Measurements from ENCODE around the gene ANAPC4.

- TF ChIP-seq, protein P1, sequence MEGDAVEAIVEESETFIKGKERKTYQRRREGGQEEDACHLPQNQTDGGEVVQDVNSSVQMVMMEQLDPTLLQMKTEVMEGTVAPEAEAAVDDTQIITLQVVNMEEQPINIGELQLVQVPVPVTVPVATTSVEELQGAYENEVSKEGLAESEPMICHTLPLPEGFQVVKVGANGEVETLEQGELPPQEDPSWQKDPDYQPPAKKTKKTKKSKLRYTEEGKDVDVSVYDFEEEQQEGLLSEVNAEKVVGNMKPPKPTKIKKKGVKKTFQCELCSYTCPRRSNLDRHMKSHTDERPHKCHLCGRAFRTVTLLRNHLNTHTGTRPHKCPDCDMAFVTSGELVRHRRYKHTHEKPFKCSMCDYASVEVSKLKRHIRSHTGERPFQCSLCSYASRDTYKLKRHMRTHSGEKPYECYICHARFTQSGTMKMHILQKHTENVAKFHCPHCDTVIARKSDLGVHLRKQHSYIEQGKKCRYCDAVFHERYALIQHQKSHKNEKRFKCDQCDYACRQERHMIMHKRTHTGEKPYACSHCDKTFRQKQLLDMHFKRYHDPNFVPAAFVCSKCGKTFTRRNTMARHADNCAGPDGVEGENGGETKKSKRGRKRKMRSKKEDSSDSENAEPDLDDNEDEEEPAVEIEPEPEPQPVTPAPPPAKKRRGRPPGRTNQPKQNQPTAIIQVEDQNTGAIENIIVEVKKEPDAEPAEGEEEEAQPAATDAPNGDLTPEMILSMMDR (conservative IDR thresholded peaks at IDR 0.05 in 1 of 2, IDR thresholded peaks at IDR 0.05 in 1 of 2; ENCODE audit: extremely low read depth in 1 of 2, insufficient read depth in 1 of 2, low read depth in 1 of 2, low read length in 2 of 2), result no peak
- no peak for TF ChIP-seq EZH2 (IDR thresholded peaks at IDR 0.05; ENCODE audit: borderline replicate concordance, low read length)
Observed at GRCh38 chr4:25413261-25413660, 36.2 kb downstream of the ANAPC4 start.
